GM18861 (cell line): ENCODE data around the gene OSR1.
"Not testable (repeated sequence)": the region's sequence is repeated elsewhere in the genome, so short reads cannot be mapped to it uniquely, and the experiment has no call there.

Experiments used
- ATAC-seq: cut with Tn5 transposase; IDR thresholded peaks from one replicate; pipeline ENCODE4 v1.9.1; 2021; ENCODE audit not compliant: unreplicated experiment

OSR1 gene

DNA sequence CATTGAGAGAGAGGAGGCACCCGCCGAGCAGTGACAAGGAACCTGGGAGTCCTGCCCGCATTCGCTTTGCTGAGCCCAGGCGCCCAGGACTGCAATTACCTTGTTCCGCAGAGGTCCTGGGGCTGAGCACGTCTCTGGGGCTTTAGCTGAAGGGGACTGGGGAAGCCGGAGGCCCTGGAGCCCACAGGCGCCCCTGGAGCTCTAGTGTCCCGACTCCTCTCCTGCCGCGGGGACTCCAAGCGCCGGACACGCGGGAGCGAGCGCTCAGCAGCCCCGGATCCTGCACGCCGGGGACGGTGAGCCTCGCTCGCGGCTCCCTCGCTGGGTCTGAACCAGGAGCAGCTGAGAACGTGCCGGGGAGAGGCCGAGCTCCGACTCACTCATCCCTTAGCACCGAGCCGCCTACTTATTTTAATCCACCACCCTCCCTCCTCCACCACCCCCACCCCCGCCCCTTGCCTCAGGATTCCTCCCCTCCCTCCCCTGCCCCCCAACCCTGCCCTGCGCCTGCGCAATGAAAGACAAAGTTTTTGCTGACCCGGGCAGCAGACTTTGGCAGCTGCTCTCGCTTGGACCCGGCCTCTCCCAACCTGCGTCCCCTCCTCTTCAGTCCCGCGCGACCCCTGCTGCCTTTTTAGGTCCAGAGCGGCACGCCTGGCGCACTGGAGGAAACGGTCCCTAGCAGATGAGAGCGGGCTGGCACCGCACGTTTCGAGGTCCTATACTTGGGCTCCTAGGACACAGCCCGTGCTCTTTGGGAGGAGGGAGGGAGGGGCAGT lies at the start of gene OSR1:
Gene OSR1, minus strand, starts transcription at position 382 of the 779 bp plus-strand sequence. CDS start 4,818 bp downstream, outside the sequence.
- no peak for ATAC-seq

DNA sequence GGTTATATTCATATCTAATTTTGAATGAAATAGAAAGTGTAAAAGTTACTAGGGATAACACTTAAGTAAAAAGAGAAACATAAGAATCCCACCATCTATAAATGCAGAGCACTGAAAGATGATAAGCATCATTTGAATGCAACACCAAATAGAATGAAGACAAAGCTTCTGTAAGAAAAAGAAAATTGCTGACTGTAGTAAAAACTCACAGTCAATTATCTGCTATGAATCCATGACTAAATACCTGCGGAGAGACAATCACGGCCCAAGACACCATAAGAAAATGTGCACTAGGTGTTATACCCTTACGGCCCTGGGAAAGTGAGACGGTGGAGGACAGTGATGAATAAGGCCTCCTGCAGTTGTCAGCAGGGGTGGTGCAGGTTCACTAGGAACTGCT lies 45.4 kb upstream of the OSR1 start:
- ATAC-seq, result no peak

DNA sequence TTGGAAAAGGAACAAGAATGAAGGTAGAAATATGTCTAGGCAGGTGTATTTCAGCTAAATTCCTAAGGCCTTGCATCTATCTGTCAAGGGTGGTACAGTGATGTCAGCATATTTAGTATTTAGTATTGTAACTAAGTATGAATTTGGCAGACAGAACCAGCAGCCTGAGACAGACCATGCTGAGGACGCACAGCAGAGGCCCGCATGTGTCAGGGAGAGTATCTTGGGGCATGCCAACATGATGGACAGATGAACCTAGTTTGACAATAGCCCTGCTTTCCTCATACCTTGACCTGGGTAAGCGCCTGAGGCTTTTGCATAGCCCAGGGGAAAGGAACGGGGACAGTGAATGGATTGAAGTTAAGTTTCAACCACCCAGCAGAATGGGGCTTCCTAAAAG lies 33.8 kb upstream of the OSR1 start:
- no peak for ATAC-seq

DNA sequence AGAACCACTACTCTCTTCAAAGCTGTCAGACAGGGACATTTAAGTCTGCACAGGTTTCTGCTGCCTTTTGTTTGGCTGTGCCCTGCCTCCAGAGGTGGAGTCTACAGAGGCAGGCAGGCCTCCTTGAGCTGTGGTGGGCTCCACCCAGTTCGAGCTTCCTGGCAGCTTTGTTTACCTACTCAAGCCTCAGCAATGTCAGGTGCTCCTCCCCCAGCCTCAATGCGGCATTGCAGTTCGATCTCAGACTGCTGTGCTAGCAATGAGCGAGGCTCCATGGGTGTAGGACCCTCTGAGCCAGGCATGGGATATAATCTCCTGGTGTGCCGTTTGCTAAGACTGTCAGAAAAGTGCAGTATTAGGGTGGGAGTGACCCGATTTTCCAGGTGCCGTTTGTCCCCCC lies 31.0 kb upstream of the OSR1 start:
- not testable (repeated sequence) for ATAC-seq

DNA sequence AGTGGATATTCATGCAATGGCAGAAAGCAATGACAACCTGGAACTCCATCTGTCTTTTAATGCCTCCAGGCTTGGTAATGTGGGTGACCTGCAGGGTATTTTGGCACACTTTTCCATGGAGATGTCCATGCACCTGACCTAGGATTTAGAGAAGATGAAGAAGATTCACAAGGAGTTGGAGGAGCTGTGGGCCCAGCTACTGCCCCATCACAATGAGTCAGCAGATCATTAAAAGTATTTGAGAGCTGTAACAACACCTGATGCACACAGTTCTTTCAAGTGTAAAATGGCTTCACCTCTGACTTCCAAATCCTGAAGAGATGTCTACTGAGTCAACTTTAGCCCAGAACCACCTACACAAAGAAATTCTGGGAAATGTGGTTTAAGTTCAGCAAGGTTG lies 22.1 kb upstream of the OSR1 start:
- ATAC-seq, result no peak

DNA sequence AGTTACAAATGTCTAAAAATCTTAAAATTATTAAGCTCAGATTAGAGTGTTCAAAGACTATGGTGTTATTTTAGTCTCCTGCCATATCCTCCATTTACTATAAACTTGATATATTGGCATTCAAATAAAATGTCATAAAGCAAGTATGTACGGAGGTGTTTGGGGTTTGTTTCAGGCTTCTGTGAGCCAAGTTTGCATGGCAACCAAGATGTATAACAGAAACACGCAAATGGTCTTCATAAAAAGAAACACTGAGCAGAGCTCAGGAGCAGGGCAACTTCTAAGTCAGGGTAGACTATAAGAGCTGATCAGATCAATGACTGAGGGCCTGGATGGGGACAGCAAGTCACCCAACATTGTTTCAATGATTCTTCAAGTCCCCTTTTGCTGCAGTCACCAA lies 20.5 kb upstream of the OSR1 start:
- no peak for ATAC-seq

DNA sequence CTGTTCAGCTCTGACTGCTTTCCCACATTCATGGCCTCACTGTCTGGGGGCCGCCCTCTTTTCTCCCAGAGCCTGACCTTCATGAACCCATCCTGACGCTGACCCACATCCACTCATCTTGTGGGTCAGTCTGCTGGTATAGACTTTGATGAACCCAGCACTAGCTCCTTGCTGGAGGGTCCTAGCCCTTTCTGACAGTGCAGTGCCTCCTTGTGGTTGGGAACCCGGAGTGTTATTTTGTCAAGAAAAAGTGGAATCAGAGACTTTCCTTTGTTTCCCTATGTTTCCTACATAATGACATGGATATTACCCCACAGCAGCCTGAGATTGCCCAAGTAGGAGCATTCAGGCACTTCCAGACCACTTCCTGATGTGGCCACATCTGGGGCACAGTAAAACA lies 19.3 kb upstream of the OSR1 start:
- ATAC-seq, result no peak

DNA sequence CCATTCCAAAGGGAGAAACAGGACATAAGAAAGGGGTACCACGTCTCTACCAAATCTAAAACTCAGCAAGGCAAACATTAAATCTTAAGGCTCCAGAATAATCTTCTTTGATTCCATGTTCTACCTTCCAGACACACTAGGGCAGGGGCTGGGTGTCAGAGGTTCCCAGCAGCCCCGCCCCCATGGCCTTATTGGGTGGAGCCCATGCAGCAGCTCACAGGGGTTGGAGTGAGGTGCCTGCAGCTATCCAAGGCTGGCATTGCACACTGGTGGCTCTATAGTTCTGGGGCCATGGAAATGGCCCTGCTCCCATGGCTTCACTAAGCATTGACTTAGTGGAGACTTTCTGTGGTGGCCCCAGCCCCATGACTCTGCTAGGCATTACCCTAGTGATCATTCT lies 14.9 kb upstream of the OSR1 start:
- no peak for ATAC-seq

DNA sequence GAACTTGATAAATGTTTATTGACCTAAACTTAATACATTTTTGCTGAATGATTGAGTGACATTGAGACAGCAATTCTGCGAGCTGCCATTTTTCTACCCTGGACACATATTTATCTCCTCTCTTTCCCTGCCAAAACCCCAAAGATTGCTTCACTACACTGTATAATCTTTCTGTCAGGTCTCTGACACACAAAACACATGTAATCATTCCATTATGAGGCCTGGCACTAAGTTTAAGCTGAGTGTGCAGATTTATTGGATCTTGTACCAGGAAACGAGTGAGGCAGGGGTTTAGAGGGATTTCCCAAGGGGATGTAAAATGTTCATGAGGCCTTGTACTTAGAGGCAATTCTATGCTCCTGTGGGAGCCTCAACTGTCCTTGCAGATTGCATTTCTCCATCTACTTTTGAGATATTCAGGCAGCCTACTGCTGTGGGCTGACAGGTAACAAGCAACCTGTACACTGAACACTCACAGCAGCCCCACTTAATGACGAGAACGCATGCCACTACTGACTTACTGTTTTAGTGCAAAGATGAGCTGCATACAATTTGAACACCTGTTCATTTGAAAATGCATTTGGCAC lies 13.7 kb upstream of the OSR1 start:
- ATAC-seq, result no peak

DNA sequence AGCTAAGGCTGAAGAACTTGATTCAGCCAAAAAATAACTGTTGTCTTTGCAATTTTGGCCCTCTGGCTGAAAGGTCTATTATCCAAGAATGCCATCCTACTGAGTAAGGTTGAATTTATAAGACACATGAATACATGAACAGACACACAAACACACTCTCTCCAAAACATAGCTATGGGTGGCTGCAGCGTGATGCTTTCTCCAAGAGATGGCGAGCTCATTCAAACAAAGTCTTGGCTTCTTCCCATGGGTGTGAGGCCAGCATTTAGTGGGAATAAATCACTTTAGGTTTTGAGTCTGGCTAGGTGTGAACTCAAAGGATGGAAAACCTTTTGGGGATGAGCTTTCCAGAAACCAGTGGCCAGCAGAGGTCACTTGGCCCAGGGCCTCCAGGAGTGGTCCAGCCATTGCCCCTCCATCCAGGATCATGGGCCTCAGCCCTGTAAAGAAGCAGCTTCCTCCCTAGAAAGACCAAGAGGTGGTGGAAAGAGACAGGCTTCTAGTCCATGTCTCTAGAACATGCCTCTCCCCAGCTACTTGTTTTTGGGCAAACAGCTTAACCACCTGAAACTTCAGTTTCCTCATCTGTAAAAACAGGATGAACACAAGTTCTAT lies 11.0 kb upstream of the OSR1 start:
- no peak for ATAC-seq

DNA sequence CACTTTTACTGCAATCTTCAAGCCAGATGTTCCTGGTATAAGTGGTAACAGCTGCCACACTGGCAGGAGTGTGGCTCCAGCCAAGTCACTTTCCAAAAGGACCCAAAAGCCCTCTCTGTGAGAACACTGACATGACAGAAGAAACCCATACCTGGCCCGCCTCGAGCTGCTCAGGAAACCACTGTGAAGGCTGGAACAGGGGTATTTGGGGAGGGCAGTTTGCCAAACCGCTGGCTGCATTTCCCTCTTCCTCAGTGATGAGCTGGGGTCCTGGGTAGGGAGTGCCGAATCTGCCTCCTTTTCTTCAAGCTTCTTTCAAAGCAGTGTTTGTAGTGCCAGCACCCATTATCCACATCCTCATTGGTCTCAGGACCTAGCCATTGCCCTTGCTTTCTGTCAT lies 10.3 kb upstream of the OSR1 start:
- no peak for ATAC-seq

DNA sequence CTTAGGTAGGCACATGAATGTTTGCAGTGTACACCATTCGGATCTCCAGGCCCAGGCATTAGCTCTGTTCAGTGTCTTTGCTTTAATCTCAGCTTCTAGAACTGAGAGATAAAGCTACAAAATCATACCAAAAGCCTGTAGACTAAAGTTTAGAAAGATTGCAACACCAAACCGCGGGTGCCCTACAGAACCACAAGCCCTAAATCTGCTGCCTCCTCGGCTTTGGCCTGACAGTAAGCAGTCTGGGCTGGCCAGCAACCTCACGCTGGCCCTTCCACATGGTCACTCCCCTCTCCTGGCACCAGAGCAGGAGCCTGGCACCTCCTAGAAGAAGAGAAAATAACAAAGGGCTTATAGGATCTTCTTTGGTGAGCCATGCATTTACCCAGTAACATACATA lies 8.9 kb upstream of the OSR1 start:
- no peak for ATAC-seq

DNA sequence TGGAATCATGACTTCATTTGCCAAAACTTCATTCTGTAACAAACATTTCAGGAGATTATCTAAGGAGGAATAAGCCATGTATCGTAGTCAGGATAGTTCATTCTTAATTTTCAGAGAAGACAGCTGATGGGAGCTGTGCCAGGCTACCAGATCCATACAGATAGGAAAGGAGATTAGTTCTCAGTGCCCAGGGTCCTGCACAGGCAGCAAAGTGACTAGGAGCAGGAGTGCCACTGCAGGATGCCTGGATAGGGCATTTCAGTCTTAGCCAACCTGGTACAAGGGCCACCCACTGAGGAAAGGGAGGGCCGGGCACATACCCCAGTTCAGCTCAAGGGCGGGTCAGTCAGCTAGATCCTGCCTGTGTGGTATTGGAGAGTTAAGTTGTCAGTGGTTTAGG lies 6.7 kb upstream of the OSR1 start:
- ATAC-seq, result no peak

DNA sequence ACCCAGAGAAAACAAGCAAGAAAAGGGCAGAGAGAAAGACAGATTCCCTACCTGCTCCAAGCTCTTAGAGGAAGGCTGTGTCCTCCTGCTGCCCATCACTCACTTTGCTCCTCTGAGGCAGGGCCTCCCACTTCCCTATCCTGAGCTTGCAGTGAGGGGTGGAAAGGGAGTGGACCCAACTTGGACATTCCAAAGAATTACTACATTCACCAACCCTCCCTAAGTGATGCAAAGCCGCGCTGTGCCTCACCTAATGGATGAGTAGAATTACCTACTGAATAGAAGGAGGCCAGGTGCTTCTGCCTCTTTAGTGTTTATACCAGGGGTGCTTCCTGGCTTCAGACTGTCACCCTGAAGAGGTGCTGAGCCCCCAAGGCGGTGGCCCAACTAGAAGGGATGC lies 5.6 kb upstream of the OSR1 start:
- ATAC-seq, result no peak

DNA sequence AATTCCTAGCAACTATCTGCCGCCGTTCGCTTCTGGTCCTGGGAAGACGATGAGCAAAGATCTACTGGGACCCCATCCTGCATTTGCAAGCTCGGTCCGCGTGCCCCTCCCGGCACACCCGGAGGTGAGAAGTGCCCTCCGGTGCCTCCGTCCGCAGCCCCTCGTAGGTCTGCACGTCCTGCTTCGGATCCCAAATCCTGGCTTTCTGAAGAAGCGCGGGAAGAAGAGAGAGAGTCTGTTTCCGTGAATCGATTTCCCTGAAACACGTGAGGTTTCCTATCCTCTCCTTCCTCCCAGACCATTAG lies 5.0 kb upstream of the OSR1 start:
- no peak for ATAC-seq

DNA sequence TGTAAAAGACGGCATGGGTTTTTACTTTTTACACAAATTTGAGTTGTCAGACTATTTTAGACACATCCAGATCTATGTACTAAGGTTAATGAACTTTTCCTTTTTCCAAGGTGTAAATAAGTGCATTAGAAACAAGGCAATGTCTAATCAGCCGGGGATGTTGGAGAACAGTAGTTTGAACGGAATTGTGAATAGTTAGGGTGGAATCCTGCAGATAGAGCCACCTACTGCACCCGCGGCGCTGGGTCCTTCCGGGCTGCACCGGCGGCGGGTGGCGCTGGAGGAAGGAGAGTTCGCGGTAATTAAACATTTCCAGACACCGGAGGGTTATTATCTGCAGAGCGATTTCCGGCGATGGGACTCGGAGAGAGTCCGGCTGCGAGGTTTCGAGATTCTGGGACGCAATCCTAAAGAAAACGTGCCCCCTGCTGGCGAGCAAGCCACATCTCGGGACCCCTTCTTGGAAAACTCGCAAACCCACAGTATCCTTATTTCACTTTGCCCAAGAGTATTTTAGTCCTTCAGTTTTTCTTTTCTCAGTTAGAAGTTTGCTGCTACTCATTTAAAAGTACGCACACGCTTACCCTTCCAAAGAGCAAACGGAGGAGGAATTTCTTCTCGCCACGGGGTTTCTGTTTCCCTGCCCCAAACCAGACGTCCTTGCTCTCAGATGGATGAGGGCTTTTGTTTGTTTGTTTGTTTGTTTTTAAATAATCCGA lies 4.5 kb upstream of the OSR1 start:
- ATAC-seq, result no peak

DNA sequence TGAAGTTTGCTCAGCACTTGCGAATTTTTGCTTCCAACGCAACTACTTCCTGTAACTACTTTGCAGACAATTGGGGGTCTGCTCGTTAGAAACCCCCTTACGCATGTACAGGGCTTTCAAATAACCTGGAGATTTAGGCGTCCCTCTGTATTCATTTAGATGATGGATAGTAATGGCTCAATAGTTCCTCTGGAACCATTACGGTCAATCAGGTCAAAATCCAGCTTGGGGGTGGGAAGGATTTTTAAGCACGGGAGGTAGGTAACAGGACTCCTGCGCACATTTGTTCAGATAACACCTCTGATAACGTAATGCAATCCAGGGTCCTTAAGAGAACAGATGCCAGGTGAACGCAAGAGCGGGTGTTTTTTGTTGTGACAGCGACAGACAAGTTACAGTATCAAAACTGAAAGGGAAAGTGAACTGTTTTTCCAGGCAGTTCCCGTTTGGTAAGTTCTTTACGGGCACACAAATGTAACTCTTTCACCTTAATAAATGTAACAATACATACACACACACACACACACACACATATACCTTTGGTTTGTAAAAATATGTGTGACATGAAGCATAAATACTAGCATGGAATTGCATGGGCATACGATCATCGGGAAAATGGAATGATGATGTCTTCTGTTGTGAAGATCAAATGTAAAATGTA lies 3.8 kb upstream of the OSR1 start:
- ATAC-seq, result no peak

DNA sequence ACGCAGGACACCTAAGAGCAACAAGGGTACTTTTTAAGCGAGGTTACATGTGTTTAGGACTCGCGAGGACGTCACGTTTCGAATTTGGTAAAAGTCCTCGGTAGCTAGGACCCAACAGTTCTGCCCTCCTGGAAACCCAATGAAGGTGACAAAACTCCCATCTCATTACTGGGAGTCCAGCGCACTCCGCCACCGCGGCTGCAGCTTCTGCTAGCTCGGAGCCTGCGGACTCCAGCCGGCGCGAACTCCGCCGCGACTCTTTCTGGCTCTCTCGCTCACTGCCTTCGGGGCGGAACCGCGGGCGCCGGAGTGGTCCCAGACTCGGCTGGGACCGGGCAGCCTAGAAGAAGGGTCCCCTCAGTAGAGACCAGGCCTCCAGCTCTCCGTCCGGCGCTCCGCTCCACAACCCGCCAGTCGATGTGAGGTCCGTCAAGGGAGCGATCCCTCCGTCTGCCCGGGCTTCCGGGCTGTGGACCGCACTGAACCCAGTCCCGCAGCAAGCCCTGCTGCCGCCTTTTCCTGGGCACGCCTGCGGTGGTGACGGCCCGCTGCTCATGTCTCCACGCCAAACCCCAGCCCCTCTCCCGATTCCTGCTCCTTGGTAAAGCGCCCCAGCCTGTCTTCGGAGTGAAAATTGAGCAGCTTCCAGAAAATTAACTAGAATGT lies 3.0 kb upstream of the OSR1 start:
- ATAC-seq, result no peak

DNA sequence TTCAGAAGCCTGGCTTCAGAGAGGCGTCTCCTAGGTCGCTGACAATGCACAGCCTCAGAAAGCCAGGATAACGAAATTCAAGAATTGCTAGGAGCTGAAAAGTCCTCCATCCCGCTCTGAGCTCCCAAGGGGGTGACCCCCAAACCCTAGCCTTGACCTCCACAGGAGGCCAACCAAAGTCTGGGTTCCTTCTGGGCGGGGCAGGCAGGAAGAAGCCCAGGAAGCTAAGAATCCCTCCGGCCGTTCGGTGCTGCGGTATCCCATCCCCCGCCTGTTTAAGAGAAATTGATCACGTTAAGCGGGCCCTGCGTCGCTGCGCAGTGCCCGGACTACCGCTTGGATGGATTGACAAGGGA lies 2.5 kb upstream of the OSR1 start:
- no peak for ATAC-seq

DNA sequence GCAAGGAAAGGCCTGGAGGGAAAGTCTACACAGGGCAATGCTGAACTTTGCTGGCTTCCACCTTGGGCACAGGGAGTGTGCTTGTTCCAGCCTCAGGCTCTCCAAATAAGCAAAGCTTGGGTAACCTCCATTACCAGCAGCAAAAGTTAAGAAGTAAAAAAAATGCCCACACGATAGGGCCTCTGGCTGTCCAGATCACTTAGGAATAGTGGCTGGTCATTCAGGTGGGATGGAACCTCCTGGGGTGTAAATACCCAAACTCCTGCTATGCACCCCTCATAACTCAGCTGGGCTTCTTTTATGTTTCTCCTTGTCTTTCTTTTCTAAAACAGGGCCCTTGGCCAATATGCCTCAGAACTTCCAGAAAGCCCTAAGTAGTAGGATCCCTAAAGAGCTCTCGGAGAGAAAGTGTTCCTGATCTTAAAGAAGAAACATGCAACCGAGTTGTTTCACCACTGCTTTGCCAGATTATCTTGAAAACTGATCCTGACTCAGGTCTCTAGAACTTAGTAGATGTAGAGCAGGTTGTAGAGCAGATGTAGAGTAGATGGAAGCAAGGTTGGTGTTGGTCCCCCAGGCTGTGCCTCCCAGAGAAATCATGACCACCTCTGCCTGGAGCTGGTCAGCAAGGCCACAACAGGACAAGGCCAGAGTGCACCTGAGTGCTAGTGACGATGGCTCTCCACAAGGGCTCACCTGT lies 2.0 kb upstream of the OSR1 start:
- no peak for ATAC-seq

DNA sequence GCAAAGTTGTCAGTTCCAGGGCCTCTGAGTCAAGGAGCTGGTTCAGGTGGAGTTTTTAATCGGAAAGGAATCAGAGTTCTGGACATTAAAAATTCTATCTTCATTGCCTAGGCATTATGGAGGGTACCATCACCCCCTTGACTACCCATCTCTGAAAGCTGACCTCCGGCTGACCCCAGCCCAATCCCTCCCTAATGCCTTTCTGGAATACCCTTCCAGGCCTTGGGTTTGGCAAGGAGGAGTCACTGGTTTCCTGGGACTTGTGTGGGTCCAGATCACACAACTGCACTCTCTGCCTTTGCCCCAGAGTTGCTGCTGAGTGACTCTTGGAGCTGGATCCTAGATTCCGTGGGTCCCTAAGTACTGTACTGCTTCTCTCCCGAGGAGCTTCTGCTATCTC lies 1.0 kb upstream of the OSR1 start:
- ATAC-seq, result no peak
